HG03565 (cell line): ENCODE measurements around the gene TFPI.
A peak's percentile ranks its signal among the peaks of the same experiment; 100 is the strongest.
"Not testable (repeated sequence)": the region's sequence is repeated elsewhere in the genome, so short reads cannot be mapped to it uniquely, and the experiment has no call there.

ENCODE experiments used
- ATAC-seq: cut with Tn5 transposase; IDR thresholded peaks from one replicate; pipeline ENCODE4 v1.9.1; 2021; ENCODE audit warnings: mild to moderate bottlenecking, moderate library complexity; ENCODE audit not compliant: unreplicated experiment

The TFPI gene

GRCh38 chr2:187554704-187555082 lies 458 bp upstream of the TFPI start:
- no peak for ATAC-seq

- ATAC-seq = peak; percentile 67
These were observed 1.2 kb downstream of the TFPI start for GRCh38 chr2:187552828-187553681.

GRCh38 chr2:187552381-187552780 lies 1.9 kb downstream of the TFPI start:
- ATAC-seq = no peak

GRCh38 chr2:187550857-187551256 lies 3.4 kb downstream of the TFPI start:
- no peak for ATAC-seq

GRCh38 chr2:187549951-187550555 lies 4.2 kb downstream of the TFPI start:
- ATAC-seq = no peak

DNA sequence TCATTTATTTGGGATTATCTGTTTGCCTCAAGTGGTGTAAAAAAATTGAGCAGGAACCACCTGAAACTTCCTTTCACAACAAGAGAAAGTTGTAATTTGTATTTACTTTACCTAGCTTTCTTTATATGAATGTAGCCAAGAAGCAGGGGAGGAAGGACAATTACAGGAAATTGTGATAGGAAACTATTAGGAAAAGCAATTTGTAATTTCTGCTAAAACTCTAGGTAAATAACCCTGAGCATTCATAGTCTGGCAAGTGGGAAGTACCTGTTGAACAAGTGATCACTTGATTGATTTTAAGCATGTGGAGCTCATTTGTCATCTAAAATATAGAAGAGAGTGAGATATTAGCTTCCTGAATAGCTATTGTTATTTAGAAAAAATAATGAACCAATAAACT lies 5.0 kb downstream of the TFPI start:
- no peak for ATAC-seq

- no peak for ATAC-seq
These were observed 5.6 kb downstream of the TFPI start for GRCh38 chr2:187548656-187549055.

GRCh38 chr2:187547353-187547979 lies 6.8 kb downstream of the TFPI start:
- no peak for ATAC-seq

GRCh38 chr2:187546762-187547333 lies 7.4 kb downstream of the TFPI start:
- ATAC-seq = no peak

GRCh38 chr2:187545238-187545751 lies 8.9 kb downstream of the TFPI start:
- no peak for ATAC-seq

GRCh38 chr2:187544371-187545080 lies 9.7 kb downstream of the TFPI start:
- ATAC-seq = no peak

DNA sequence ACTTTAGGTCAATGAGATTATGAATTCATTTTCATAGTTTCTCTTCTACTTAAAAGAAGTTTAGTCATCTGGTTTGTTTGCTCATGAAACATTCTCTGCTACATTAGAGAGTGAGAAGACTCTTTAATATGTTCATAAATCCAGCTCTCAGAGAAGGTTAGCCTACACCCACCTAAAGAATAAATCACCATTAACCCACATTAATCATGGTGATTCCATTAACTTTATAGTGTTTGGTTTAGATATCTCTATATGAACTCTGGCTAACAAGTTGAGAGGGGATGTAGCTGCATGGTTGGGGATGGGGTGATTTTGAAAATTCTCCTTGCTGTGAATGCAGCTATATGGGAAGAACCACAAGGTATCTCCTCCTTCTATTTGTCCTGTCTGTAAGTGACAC lies 10.7 kb downstream of the TFPI start:
- ATAC-seq = no peak

DNA sequence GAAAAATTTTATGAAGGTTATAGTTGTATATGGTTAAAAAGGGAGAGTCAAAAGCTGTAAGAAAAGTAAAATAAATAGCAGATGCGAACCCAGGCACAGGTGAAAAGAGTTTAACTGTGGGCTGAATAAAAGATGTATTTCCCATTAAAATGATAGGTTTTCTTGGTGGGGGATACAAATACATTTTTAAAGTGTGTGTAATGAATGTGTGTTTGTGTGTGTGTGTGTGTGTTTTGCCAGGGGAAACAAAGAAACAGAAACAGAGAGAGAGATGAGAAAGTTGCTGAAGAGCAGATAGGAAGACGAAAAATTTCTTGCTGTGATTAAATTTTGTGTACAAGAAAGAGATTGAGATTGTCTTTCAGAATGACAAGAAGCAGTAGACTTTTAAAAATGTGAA lies 12.1 kb downstream of the TFPI start:
- no peak for ATAC-seq

DNA sequence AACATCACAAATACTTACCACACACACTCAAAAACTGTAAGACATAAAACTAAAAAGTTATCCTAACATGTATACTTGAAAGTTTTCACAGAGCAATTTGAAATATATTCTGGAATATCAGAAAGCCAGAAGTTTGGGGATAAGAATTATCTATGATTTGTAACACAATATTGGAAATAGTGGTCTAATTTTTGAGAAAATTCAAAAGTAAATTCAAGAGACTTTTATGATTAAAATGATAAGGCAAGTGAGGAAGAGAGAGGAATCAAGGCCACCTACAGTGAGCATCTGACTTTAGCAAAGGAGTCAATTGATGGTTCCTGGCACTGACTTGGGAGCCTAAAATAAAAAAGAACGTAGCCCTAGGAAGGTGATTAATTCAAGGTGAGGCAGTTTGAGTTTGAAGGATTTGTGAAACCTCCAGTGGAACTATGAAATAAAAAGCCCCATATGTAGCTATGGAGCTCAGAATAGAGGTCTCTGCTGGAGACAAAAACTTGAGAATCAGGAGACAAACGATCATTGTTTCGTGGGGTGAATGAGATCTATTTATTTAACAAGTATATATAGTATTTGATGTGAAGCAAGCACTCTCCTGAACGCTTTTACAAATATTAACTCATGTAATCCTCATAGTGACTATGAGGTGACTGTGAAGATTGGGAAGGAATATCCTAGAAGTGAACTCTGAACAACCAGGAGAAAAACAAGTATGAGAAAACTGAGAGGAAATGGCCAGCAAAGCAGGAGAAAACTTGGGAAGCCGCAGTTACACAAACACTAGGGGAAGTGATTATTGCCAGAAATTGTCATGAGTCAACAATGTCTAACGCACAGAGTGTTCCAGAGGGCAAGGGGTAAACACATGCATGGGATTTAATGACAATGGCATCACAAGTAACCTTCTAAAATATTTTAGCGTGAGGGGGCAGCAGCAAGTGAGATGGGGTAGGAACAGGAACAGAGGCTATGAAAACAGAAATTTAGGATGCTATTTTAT lies 12.8 kb downstream of the TFPI start:
- no peak for ATAC-seq

- ATAC-seq = not testable (repeated sequence)
These were observed 16.0 kb downstream of the TFPI start for GRCh38 chr2:187538222-187538621.

- not testable (repeated sequence) for ATAC-seq
These were observed 18.9 kb downstream of the TFPI start for GRCh38 chr2:187535381-187535780.

GRCh38 chr2:187532333-187533120 lies 21.7 kb downstream of the TFPI start:
- ATAC-seq = no peak

DNA sequence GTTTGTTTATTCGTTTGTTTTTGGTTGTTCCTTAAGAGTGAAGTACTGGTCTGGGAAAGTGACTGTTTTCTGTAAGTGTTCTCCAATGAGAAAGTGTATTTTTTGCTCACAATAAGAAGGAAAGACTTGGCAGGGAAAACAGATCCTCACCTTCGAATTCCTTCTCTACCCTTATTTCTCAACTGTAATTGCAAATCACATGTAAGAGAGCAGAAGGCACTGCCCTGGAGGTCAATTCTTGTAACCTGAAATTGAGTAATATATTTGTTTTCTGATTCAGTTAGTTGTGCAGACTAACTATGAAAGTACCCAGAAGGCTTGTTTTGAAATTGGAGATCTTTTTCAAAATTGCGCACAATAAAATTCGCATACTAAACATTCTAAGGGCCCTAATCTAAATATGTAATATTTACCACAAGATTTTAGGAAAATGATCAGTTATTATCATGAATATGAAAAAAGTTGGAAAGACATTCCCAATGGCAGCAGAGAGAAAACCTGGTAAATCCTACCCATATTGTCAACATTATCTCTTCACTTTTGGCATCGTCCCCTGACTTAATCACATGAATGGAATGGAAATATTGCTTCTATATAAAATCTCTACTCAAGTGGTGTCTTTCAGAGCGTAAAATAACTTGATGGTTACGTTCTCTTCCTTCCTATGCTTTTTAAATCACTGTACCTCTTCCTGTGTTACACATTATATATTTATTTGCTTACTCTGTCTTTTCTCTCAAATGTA lies 24.1 kb downstream of the TFPI start:
- no peak for ATAC-seq
